Ectodermal cell (in vitro differentiated cells): ENCODE measurements around the gene AANAT.

Source experiments
- H3K27ac ChIP-seq: 2 replicates; pipeline ENCODE4 v1.7.0; 2013; ENCODE audit warnings: mild to moderate bottlenecking, low read depth, low read length; ENCODE audit not compliant: insufficient read depth, poor library complexity, severe bottlenecking
- H3K27me3 ChIP-seq: 2 replicates; pipeline ENCODE4 v1.7.0; 2013; ENCODE audit warnings: mild to moderate bottlenecking, low read length; ENCODE audit not compliant: insufficient read depth, control insufficient read depth, poor library complexity, severe bottlenecking
- H3K36me3 ChIP-seq: one replicate; pipeline ENCODE4 v1.7.0; 2013; ENCODE audit warnings: low read length; ENCODE audit not compliant: control insufficient read depth, insufficient read depth
- H3K4me1 ChIP-seq: one replicate; pipeline ENCODE4 v1.7.0; 2013; ENCODE audit warnings: low read length; ENCODE audit not compliant: control insufficient read depth, insufficient read depth
- H3K4me3 ChIP-seq: 2 replicates; pipeline ENCODE4 v1.7.0; 2013; ENCODE audit warnings: low read depth, low read length, control low read depth; ENCODE audit not compliant: insufficient read depth
- H3K9me3 ChIP-seq: 2 replicates; pipeline ENCODE4 v1.7.0; 2013; ENCODE audit warnings: mild to moderate bottlenecking, low read length, moderate library complexity; ENCODE audit not compliant: control insufficient read depth
- WGBS, 2 experiments: methylation state at CpG; one replicate each; pipeline ENCODE4 v1.1.7; 2013; ENCODE audit warnings: missing lambda C conversion rate in 2 of 2; 5-methylcytosine and 5-hydroxymethylcytosine counted together

Gene AANAT

DNA sequence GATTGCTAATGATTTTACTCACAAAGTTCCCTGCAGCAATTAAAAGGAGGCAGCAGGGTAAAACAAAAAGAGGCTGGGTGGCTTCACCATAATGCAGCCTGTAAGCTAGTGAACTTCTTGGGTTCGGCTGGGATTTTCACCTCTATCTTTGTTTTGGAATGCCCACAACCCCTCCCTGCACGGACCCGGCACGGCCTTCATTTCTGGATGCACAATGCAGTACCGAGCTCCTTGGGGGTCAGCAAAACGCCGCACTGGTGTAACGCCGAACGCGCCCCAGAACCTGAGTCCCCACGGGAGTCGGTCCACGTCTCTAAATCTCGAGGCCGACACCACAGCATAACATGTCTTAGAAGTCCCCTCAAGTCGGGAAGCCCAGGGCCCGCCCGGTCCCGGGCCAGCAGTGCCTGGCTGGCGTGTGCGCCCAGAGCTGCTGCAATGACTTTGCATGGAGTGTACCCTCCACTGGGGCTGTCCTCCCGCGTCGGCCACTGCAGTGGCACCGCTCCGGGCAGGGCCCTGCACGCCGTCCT is 15.2 kb upstream of the AANAT start:
- Histone ChIP-seq H3K27ac (no peak overlapping the region), H3K9me3 (no peaks in the 10 kb centered on the region), H3K4me3 (peak overlapping the region; percentile 69), H3K27me3 (no peaks in the 10 kb centered on the region), H3K36me3 (no peaks in the 10 kb centered on the region), H3K4me1 (peaks cover 9% of the 10 kb centered on the region)
- 0 to 1% methylated on average over 29 of the region's 29 CpGs for WGBS, 2 experiments

DNA sequence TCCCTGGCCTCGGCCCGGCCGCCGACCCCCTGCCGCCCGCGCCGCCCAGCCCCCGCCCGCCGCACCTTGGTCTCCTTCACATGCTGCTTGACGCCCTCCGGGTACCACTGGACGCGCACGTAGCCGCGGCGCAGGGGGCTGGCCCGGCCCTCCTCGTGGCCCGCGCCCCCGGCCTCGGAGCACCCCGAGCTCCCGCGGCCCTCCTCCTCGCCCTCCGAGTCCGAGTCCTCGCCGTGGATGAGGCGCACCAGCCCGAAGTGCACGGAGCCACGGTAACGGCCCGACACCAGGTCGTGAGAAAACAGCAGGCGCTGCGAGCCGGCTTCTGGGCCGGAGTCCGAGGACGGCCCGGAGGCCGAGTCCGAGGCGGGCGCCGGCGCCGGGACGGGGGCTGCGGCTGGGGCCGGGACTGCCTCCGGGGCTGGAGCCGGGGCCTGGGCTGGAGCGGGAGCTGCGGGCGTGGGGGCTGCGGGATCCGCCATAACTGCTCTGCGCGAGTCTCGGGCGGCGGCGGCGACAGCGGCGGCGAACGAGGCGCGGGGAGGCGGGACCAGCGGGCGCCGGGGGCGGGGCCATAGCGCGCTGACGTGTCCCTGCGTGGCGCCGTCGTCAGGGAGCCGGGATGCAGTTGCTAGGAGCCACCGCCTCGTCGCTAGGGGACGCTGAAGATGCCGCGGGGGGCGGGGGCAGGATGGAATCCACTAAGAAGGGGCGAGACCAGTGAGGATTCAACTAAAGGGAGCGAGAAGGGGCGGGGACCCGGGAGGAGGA is 14.6 kb upstream of the AANAT start, which contains the start of gene UBE2O:
Gene UBE2O (minus strand): TSS at position 493 of the 771 bp plus-strand sequence. CDS start 11 bp downstream, at position 482.
- peak within 1 kb of the TSS; percentile 69 for H3K4me3 ChIP-seq
- peak within 1 kb of the TSS; percentile 30 for H3K27ac ChIP-seq

DNA sequence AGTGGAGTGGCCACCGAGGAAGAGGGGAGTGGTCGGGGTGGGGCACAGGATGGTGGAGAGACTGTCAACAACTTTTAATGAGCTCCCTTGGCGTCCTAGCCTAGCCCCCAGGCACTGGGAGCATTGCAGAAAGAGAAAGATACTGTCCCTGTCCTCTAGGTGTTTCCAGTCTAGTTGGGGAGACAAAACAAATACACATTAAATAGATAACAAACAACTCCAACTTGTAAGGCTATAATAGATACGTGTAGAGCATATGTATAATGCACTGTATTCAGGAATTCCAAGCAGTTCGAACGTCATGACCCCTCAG is 14.0 kb upstream of the AANAT start:
- no peak overlapping the region for H3K4me3 ChIP-seq
- no peaks in the 10 kb centered on the region for H3K36me3 ChIP-seq
- no peaks in the 10 kb centered on the region for H3K27me3 ChIP-seq
- H3K27ac ChIP-seq = no peak overlapping the region
- H3K4me1 ChIP-seq = peaks cover 8% of the 10 kb centered on the region
- no peaks in the 10 kb centered on the region for H3K9me3 ChIP-seq
- WGBS, 2 experiments = 48 to 49% methylated on average over 6 of the region's 6 CpGs

More for the DNA sequence above, 14.6 kb upstream of the AANAT start, which contains the start of gene UBE2O:
- Histone ChIP-seq H3K9me3 (no peaks in the 10 kb centered on the region), H3K27me3 (no peaks in the 10 kb centered on the region), H3K36me3 (no peaks in the 10 kb centered on the region), H3K4me1 (peaks cover 8% of the 10 kb centered on the region)
- WGBS, 2 experiments = 0% methylated on average over 101 of the region's 101 CpGs

DNA sequence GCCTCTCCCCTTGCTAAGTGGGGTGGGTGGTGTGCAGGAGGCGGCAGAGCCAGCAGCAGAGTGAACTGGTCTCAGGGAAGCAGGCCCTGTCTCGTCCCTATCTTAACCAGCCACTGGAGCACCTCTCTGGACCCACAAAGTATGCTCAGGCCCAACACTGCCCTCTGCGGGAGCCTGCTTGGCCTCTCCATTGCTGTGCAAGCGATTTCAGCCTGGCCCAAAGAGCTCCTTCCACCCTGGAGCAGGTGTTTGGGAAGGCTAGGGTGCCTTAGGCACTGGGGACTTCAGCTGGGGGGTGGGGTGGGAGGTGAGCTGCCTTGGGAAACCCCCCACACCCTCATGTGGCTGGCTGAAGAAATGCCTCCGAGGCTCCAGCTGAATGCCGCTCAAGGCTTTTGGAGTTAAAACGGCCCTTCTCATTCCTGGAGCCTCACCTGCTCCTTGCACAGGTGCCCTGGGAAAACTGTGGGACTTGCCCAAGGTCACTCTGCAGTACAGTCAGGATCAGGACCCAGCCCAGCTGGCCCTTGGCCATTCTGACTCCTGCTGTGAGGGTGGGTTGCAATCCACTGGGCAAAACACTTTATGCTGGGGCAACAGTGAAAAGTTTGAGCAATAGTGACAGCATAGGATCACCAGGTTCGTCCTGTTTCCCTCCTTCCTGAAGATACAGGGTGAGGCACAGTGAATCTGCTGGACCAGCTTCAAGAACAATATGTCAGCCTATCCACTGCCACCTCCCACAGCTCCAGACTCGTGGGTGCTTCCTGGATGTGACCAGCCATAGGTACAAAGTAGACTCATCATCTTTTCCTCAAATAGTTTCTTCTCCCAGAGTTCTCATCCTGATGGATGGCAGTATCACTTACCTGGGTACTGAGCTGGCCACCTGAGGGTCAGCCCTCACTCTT is 8.6 kb upstream of the AANAT start:
- Histone ChIP-seq H3K27ac (no peak overlapping the region), H3K4me3 (no peak overlapping the region), H3K9me3 (no peaks in the 10 kb centered on the region), H3K4me1 (no peaks in the 10 kb centered on the region), H3K27me3 (no peaks in the 10 kb centered on the region), H3K36me3 (no peaks in the 10 kb centered on the region)
- 48 to 52% methylated on average over 9 of the region's 9 CpGs for WGBS, 2 experiments

DNA sequence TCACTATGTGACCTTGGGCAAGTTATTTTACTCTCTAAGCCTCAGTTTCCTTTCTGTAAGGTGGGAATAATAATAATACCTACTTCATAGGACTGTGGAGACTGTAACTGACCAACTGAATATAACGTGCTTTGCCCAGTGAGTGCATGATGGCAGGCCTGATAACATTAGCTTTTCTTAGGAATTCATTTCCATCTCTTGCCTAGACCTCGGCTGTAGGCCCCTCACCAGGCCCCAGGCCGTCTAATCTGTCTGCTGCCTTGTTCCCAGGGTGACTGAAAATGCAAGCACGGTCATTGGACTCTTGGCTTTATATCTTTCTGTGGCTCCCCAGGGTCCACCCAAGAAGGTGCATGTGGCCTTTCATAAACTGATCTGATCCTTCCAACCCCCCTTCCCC is 7.7 kb upstream of the AANAT start:
- H3K4me1 ChIP-seq = no peaks in the 10 kb centered on the region
- H3K27me3 ChIP-seq = no peaks in the 10 kb centered on the region
- no peak overlapping the region for H3K27ac ChIP-seq
- H3K36me3 ChIP-seq = no peaks in the 10 kb centered on the region
- H3K9me3 ChIP-seq = no peaks in the 10 kb centered on the region
- WGBS, 2 experiments = 82 to 92% methylated on average over 4 of the region's 4 CpGs
- H3K4me3 ChIP-seq = no peak overlapping the region

DNA sequence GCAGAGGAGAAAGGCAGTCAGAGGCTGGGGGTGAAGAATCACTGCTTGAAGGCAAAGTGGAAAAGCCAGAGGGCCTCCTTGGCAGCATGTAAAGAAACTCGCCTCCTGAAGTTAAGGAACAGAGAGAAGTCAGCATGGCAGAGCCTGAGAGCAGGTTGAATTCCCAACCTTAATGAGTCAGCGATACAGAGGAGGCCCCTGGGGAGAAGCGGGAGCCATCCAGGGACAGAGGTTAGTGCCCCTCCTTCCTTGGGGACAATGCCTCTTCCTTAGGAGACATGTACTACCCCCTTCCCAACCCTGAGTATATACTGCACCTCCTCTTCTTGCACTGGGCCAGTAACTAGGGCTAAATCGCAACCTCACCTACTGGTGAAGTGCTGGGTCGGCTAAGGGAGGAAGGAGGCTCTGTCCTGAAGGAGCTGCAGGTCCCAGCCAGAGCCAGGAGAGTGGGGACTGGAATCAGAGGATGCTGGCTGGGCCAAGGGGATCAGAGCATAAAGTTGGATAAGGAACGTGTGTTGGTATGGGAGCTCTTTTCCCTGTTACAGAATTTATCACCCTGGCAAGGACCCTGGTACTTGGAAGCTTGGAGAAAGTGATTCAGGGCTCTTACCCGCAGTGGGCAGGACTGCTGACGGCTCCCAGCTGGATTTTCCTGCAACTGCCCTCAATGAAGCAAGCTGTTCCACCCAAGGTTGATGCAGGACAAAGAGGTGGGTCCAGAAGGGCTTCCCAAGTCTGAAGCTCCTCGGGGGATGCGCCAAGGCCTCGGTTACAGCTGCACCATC is 5.4 kb upstream of the AANAT start:
- 76 to 79% methylated on average over 11 of the region's 11 CpGs for WGBS, 2 experiments
- no peaks in the 10 kb centered on the region for H3K4me1 ChIP-seq

DNA sequence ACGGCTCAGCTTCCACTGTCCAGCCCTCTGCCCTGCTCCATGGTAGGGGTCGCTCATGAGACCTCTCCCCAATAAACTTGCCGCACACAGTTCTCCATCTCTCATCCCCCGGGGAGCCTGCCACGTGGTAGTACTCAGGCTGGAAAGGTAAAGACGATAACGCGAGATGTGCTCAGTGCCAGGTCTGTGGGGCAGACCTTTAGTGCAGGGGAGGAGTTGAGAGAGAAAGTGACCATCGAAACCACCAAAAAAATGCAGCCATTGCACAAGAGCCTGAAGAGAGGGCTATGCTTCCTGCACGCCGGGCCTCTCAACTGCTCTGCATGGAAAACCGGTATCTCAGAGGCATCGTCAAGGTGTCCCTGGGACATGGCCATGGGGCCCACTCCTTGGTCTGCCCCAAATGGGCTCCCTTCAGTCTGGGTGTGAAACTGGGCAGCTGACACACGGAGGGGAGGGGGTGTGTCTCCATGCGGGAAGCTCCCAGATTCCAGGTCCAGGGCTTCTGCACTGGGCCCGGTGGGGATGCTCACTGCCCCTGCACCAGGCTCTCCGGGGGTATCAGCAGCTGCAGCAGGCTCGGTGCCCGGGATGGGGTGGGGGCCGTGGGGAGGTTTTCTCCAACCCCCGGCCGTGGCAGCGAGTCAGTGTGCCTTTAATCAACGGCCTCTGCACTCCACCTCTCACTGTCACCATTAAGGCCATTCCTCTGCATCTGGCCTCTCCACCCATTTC is 4.7 kb upstream of the AANAT start:
- no peak overlapping the region for H3K4me3 ChIP-seq
- H3K36me3 ChIP-seq = no peaks in the 10 kb centered on the region
- H3K27ac ChIP-seq = no peak overlapping the region
- H3K4me1 ChIP-seq = peaks cover 6% of the 10 kb centered on the region
- WGBS, 2 experiments = 88 to 92% methylated on average over 24 of the region's 24 CpGs
- no peaks in the 10 kb centered on the region for H3K9me3 ChIP-seq
- H3K27me3 ChIP-seq = no peaks in the 10 kb centered on the region

More for the DNA sequence above, 5.4 kb upstream of the AANAT start:
- no peaks in the 10 kb centered on the region for H3K9me3 ChIP-seq
- no peaks in the 10 kb centered on the region for H3K27me3 ChIP-seq
- no peak overlapping the region for H3K27ac ChIP-seq
- H3K36me3 ChIP-seq = no peaks in the 10 kb centered on the region
- H3K4me3 ChIP-seq = no peak overlapping the region

GRCh38 chr17:76466775-76467130 is 650 bp upstream of the AANAT start:
- peaks cover 12% of the 10 kb centered on the region for H3K4me1 ChIP-seq
- H3K36me3 ChIP-seq = no peaks in the 10 kb centered on the region
- no peak overlapping the region for H3K4me3 ChIP-seq
- H3K9me3 ChIP-seq = no peaks in the 10 kb centered on the region
- no peak overlapping the region for H3K27ac ChIP-seq
- 86 to 87% methylated on average over 6 of the region's 6 CpGs for WGBS, 2 experiments
- no peaks in the 10 kb centered on the region for H3K27me3 ChIP-seq

GRCh38 chr17:76467809-76468633 is 618 bp downstream of the AANAT start:
- H3K4me1 ChIP-seq = peaks cover 12% of the 10 kb centered on the region
- H3K27me3 ChIP-seq = no peaks in the 10 kb centered on the region
- peak overlapping the region; percentile 66 for H3K27ac ChIP-seq
- H3K9me3 ChIP-seq = no peaks in the 10 kb centered on the region
- 82 to 84% methylated on average over 8 of the region's 8 CpGs for WGBS, 2 experiments
- H3K36me3 ChIP-seq = no peaks in the 10 kb centered on the region
- no peak overlapping the region for H3K4me3 ChIP-seq
